Measurements from ENCODE around the gene CRABP2.
A peak's percentile ranks its signal among the peaks of the same experiment; 100 is the strongest.

The CRABP2 gene

GRCh38 chr1:156711011-156711817, 5.8 kb upstream of the CRABP2 start:
- no peak for DNase-seq (ENCODE audit: extremely low read depth in 1 of 2, low read depth in 1 of 2)

DNA sequence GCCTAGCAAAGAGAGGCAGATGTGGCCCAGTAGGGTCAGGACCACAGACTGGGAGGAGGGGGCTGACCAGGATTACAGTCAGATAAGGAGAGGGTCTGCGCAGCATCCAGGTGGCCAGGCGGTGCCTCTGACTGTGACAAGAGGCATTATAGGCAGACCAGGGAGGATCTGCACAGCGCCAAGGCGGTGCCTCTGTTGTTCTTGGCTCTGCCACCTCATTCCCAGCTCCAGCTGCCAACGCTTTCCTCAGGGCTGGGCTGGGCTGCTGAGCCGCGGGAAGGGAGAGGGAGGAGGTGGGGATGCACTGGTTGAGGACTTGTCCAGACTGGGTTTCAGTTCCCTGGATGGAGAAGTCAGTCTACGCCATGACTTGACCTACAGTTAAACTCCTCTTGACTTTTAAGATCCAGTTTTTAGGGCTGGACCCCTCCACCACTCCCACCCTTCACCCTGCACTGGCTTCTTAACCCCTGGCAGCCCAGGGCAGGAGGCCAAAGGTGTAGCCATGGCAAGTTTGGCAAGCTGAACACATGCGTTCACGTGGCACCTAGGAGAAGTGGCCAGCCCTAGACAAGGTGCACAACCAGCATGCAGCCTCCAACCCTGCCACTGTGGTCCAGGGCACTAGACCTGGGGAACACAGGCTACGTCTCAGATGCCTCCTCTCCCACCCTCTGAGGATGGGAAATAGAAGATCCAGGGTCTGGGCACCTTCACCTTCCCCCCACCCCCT, 4.5 kb upstream of the CRABP2 start:
- DNase-seq (ENCODE audit: extremely low read depth in 1 of 2, low read depth in 1 of 2): no peak

GRCh38 chr1:156709031-156709430, 3.6 kb upstream of the CRABP2 start:
- DNase-seq (ENCODE audit: extremely low read depth in 1 of 2, low read depth in 1 of 2): no peak

DNA sequence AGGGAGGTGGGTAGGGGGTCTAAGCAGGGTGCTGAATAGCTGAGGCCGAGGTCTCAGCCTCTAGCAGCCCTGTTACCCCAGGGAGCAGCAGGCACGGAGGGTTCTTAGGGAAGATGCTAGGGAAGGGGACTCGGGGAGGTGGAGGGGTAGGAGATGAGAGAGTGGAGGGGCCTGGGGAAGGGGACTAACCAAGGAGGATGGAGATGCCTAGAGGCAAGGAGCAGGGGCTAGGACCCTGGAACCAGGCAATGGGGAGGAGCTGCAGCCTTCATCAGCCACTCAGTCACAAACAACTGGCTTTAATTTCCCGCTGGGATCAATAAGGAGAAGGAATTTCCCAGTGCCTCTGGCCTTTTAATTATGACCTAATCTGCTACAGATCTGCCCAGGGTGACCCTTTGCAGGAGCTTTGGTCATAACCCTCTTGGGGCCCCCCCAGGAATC, 2.9 kb upstream of the CRABP2 start:
- DNase-seq (ENCODE audit: extremely low read depth in 1 of 2, low read depth in 1 of 2): no peak

DNA sequence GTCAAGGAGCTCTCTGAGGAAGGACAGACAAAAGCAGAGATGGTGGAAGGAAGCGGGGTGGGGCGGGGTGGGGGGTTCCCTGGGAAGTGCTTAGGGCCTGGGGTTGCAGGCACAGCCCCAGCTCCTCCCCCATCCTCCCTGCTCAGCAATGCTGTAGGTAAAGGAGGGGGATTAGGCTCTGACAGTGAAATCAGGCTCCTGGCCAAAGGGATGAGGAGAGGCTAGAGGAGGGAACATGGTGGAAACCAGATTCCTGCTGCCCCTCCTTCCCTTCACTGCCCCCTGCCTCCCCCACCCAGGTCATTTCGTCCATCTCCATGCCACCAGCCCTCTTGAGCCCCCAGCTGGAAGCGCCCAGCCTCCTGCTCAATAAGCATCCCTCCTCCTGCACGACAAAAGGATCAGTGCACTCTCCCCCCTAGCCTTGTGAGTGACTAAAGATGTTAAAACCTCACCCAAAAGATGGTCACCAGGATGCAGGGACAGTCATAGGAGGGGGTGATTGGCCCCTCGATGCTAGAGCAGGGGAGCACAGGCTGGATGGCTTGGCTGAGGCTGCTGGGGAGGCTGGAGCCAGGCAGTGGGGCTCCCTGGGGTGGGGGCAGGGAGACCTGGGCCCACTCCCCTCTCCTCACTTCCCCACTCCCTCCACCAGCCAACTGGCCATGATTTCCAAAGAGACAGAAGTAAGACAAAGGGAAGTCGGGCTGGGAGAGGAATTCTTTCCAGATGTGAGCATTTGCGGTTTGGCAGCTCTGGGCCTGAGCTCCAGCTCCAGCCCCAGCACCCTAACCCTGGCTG, 2.2 kb upstream of the CRABP2 start:
- DNase-seq (ENCODE audit: extremely low read depth in 1 of 2, low read depth in 1 of 2): no peak

GRCh38 chr1:156706657-156707416, 1.5 kb upstream of the CRABP2 start:
- DNase-seq (ENCODE audit: extremely low read depth in 1 of 2, low read depth in 1 of 2): no peak

- peak; percentile 29 to 67 for DNase-seq (ENCODE audit: extremely low read depth in 1 of 2, low read depth in 1 of 2)
Observed at GRCh38 chr1:156705918-156706656, 704 bp upstream of the CRABP2 start.

- no peak for DNase-seq (ENCODE audit: extremely low read depth in 1 of 2, low read depth in 1 of 2)
Observed at GRCh38 chr1:156704930-156705320, 458 bp downstream of the CRABP2 start.

DNA sequence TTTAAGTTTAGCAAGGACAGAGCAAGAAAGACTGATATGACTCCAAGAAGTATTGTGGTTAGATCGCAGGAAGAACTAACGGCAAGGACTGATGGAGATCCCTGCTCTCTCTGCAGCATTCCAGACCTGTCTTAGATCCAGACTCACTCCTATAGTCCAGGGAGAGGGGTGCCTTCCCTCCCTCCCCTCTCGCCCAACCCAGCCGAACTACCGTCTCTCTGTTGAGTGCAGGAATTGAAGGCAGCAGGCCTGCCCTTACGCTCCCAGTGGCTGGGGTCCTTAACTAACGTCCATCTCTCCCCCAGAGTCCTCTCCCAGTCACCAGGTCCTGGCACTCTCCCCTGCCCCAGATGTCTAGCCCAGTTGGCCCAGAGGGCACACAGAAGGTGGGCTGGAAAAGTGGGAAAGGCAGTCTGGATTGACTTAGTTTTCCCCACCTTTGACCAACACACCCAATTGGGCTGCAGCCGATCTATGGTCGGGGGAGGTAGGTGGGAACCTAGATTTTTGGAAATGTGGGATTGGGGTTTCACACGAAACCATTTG, 1.1 kb downstream of the CRABP2 start:
- no peak for DNase-seq (ENCODE audit: extremely low read depth in 1 of 2, low read depth in 1 of 2)

DNA sequence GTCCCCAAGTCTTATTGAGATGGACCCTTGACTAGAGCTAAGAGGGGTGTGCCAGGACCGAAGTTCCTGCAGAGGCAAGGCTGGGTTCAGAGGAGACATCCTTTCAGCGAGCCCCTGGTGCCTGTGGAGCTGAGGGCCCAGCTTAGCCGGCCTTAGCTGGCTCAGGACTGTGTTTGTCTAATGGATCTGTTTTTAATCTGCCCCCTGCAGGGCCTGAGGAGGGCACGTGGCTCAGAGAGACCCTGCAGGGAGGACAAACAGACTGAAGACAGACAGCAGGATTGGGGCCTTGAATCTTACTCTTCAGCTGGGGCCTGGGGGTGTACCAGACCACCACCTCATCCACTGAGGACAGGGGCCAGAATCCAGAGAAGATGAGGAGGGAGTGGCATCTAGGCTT, 1.6 kb downstream of the CRABP2 start:
- no peak for DNase-seq (ENCODE audit: extremely low read depth in 1 of 2, low read depth in 1 of 2)

DNA sequence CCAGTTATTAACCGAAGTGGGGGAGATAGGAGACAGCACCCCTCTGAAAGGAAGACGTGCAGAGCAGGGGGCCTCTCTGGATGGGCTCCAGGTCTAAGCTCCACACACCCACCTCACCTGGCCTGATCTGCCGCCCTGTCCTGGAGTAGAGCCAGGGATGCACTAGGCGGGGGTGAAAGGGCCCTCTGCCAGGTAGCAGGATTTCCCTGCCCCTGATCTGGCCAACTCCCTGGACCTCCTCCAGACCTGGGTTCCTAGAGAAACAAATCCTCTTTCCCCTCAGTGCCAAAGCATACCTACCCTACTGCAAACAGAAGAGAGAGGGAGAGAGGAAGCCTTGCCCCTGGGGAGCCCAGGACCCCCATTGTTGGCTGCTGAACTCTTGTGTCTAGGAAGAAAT, 2.0 kb downstream of the CRABP2 start:
- DNase-seq (ENCODE audit: extremely low read depth in 1 of 2, low read depth in 1 of 2): no peak

DNA sequence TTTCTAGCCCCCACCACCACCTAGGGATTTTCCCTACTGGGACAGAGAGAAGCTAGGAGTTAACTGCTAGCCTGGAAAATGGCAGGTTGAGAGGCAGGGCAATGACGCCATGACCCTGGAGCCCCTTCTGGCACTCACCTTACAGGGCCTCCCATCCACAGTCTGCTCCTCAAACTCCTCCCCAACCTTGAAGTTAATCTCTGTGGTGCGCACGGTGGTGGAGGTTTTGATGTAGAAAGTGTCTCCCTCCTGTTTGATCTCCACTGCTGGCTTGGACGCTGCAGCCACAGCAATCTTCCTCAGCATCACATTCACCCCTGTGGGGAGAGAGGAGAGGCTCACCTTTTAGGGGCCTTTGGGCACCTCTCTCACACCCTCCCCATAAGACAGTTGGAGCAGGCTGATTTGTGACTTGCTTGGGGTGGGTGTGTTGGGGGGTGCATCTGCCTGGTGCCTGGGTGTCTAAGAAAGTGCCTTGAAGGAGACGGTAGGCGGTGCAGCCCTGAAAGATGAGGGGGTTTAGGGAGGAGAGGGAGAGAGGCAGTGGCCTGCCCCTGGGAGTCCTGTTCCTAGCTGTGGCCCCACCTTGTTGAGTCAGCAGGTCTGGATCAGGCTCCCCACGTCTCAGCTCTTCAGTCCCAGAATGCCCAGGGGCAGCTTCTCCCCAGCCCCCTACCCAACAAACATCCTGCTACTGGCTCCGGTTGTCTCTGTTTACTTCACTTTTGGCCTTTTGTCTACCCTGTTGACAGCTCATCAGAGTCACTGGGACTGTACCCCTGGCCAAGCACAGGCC, 4.4 kb downstream of the CRABP2 start:
- no peak for DNase-seq (ENCODE audit: extremely low read depth in 1 of 2, low read depth in 1 of 2)

DNA sequence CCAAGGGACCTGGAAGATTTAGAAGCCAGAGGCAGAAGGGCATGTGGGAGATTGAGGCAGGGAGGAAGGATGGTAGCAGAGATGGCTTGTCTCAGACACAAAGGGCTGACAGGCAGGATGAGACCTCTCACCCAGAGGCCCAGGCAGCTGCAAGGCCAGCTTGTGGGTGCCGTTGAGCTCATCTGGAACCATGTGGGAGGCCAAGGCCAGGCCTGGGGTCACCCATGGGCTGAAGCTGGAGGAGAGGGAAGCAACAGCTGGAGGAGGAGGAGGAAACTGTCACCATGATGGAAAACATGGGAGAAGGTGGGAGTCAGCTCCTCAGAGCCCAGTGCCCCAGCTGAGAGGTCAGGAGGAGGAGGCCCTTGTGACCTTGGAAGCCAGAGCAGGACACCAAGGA, 6.4 kb downstream of the CRABP2 start:
- DNase-seq (ENCODE audit: extremely low read depth in 1 of 2, low read depth in 1 of 2): no peak

DNA sequence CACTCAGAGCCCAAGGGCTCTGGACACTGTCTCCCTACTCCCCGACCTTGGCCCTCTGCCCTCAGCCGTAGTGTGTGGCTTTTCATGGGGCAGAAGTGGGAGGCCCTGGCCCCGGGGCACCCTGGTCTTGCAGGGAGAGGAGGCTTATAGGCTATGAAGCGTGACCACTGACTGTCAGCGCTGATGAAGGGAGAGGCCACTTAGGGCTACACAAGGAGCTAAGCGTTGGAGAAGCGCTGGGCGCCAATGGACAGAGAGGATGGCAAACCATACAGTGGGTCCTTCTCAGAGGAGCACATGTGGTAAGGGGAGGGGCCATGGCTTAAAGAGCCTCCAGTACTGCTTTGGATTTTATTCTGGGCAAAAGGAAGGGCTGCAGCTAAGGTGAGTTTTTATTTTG, 7.9 kb downstream of the CRABP2 start:
- no peak for DNase-seq (ENCODE audit: extremely low read depth in 1 of 2, low read depth in 1 of 2)

DNA sequence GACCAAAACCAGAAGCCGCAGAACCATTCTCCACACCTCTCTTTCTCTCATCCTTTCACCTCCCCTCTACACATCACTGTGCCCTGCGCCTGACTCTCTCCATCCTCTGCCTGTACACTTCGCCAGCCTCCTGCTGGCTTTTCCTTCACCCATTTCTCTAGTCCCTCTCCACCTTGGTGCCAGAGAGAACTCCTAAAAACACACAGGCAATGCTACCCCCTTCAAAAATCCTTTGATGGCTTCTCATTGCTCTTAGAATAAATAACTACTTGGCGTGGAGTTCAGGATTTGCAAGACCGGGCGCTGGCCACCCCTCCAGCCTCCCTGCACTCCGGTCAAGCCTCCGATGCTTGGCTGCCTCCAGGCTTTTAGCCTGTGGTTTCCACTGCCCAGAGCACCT, 8.6 kb downstream of the CRABP2 start:
- DNase-seq (ENCODE audit: extremely low read depth in 1 of 2, low read depth in 1 of 2): no peak

GRCh38 chr1:156694690-156694962, 10.8 kb downstream of the CRABP2 start:
- no peak for DNase-seq (ENCODE audit: extremely low read depth in 1 of 2, low read depth in 1 of 2)

- DNase-seq (ENCODE audit: extremely low read depth in 1 of 2, low read depth in 1 of 2): no peak
Observed at GRCh38 chr1:156693848-156694689, 11.3 kb downstream of the CRABP2 start.

All from activated CD8-positive, alpha-beta memory T cell treated with anti-CD3 and anti-CD28 coated beads for 1 hour (primary cell).